Lower leg skin (tissue), 3 donors: Measurements from ENCODE around the gene ELP4.

Experiments used
- CTCF ChIP-seq, 3 donors: fragments of 450-650 bp; IDR thresholded peaks; one replicate each; pipeline ENCODE4 v1.5.1; 2016; ENCODE audit warnings: antibody characterized with exemption in 3 of 3, mild to moderate bottlenecking in 3 of 3, moderate library complexity in 2 of 3
- POLR2A ChIP-seq, 2 donors: fragments of 450-650 bp; IDR thresholded peaks; one replicate each; pipeline ENCODE4 v1.6.1; 2016 to 2017; ENCODE audit warnings: antibody characterized with exemption in 2 of 2, mild to moderate bottlenecking in 1 of 2, moderate library complexity in 1 of 2

GRCh38 chr11:31512117-31512516, 2.5 kb downstream of the ELP4 start:
- TF ChIP-seq CTCF (IDR thresholded peaks at IDR 0.05) = no peak
- TF ChIP-seq POLR2A (IDR thresholded peaks at IDR 0.05) = no peak
